Spleen (tissue), 11 donors: Measurements from ENCODE around the gene SLC25A15. TPM values are rescaled to one million over a fixed set of nuclear protein-coding genes. Genes with fewer than 3 reads are reported as not detected.

Source experiments
- DNase-seq: peaks from one replicate; pipeline ENCODE4 v3.0.0-alpha.2; 2020
- H3K27ac ChIP-seq, 8 donors: fragments of 200-600 bp; sonication (generic) in 7 of 8; 1 replicate in 4 of 8; 2 replicates in 4 of 8; pipeline versions ENCODE4 v1.5.0 to v1.8.0; 2016 to 2021; ENCODE audit warnings: inconsistent platforms in 4 of 8, mild to moderate bottlenecking in 4 of 8, moderate library complexity in 1 of 8
- H3K27me3 ChIP-seq, 7 donors: fragments of 200-600 bp; sonication (generic) in 6 of 7; replicated peaks in 1 of 7; 1 replicate in 4 of 7; 2 replicates in 3 of 7; pipeline versions ENCODE4 v1.5.0 to v1.8.0; 2016 to 2021; ENCODE audit warnings: inconsistent platforms in 3 of 7, mild to moderate bottlenecking in 1 of 7
- H3K36me3 ChIP-seq, 6 donors: fragments of 200-600 bp; sonication (generic) in 5 of 6; 1 replicate in 4 of 6; 2 replicates in 2 of 6; pipeline versions ENCODE4 v1.5.0 to v1.8.0; 2016 to 2021; ENCODE audit warnings: inconsistent platforms in 2 of 6
- H3K4me1 ChIP-seq, 6 donors: fragments of 200-600 bp; sonication (generic) in 5 of 6; 1 replicate in 3 of 6; 2 replicates in 3 of 6; pipeline versions ENCODE4 v1.5.0 to v1.8.0; 2016 to 2021; ENCODE audit warnings: inconsistent platforms in 3 of 6
- H3K4me3 ChIP-seq, 8 donors: fragments of 200-600 bp; sonication (generic) in 7 of 8; 1 replicate in 4 of 8; 2 replicates in 4 of 8; pipeline versions ENCODE4 v1.5.0 to v1.8.0; 2016 to 2021; ENCODE audit warnings: inconsistent platforms in 4 of 8, mild to moderate bottlenecking in 4 of 8, moderate library complexity in 2 of 8
- H3K9me3 ChIP-seq, 8 donors: fragments of 200-600 bp; sonication (generic) in 7 of 8; 1 replicate in 4 of 8; 2 replicates in 4 of 8; pipeline versions ENCODE4 v1.5.0 to v1.8.0; 2016 to 2021; ENCODE audit warnings: inconsistent platforms in 4 of 8
- POLR2A ChIP-seq, 3 donors: fragments of 450-650 bp; IDR thresholded peaks; one replicate each; pipeline ENCODE4 v1.5.1; 2017; ENCODE audit warnings: antibody characterized with exemption in 3 of 3, mild to moderate bottlenecking in 1 of 3
- POLR2AphosphoS5 ChIP-seq, 3 donors: sonication (generic); formaldehyde crosslinking; IDR thresholded peaks; one replicate each; pipeline ENCODE4 v1.5.1; 2017; ENCODE audit warnings: antibody characterized with exemption in 3 of 3
- WGBS, 5 donors: extraction: QIAGEN DNeasy Blood & Tissue Kit in 3 of 5; methylation state at CpG; one replicate each; pipeline versions ENCODE4 v1.1.5 to v1.1.7; 2013 to 2018; 5-methylcytosine and 5-hydroxymethylcytosine counted together
- intact Hi-C: fragments of 100-400 bp; cut with DNase I; formaldehyde crosslinking; loops from one replicate; pipeline ENCODE4 v1.15.0; 2023; ENCODE audit warnings: low total_unique reads
- polyA plus RNA-seq, 3 donors: library from polyadenylated mRNA; stranded (reverse); fragments of 200-250 nt; gene quantifications; one replicate each; pipeline ENCODE4 v1.2.1, GENCODE V29; 2013
- total RNA-seq, 7 donors: library from RNA; depleted of rRNA in 3 of 7; stranded (reverse); fragments of >200 nt in 3 of 7; fragmentation: NEBNext Ultra II Directional in 4 of 7; extraction: Animal tissue kit (Norgen Biotek cat#: 25700) in 4 of 7; gene quantifications; one replicate each; pipeline versions ENCODE4 v1.1.0 to v1.2.1, GENCODE V29; 2016 to 2021
- TF ChIP-seq, protein P1 (sequence below), 11 experiments: fragments of 200-600 bp in 7 of 11; fragments of 450-650 bp in 4 of 11; sonication (generic) in 4 of 11; IDR thresholded peaks in 8 of 11; conservative IDR thresholded peaks in 3 of 11; 1 replicate in 7 of 11; 2 replicates in 4 of 11; pipeline versions ENCODE4 v1.4.0 to v1.8.0; 2016 to 2021; ENCODE audit warnings: antibody characterized with exemption in 11 of 11, inconsistent platforms in 4 of 11, mild to moderate bottlenecking in 1 of 11
- donor health status: healthy with polysubstance abuse.
- donor health status: DM: no; HTN: no; CAD: no; lungs with moderate emphysema.
- donor health status: DM: no; HTN: no; CAD: no.
- donor health status: Bipolar disorder and iron deficiency.
- donor health status: healthy.
- donor health status: DM: no; HTN: no; CAD: no.
- donor health status: DM: yes; HTN: yes; CAD: no.

Gene SLC25A15
- total and polyA plus RNA-seq, 10 donors = 0.96 to 6.2 (median 4.2) TPM

DNA sequence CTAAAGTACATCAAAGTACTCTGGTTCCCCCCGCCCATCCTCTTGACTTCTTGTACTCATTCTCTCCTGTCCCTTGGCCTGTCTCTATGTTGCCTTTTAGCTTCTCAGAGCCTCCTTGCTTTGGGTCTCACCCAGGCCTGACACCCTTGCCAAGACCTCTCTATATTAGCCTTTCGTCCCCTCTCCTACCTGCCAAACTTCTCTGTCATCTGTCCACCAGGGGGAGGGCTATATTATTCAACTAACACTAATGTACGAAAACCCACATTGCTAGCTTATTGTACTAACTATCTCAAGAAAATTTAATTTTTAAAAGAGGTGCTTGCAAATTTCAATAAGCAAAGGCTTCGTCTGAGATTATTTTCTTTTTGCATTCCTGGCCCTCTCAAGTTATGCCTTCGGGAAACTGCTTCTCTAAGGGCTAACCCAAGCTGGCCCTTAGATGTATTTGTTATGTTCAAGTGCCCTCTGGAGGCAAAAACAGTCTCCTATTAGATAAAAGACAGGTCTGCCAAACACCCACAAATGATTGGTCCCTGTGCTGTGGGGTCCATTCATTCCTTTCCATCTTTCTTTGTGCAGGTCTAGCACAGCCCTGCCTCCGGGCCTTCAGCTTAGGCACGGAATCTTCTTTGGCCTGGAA, 12.1 kb upstream of the SLC25A15 start:
- Histone ChIP-seq H3K9me3 (no peaks in the 10 kb centered on the region), H3K4me3 (peak overlapping the region in 5 of 8 donors; percentile 19 to 61 (median 28)), H3K4me1 (peaks cover 4 to 31% (median 19%) of the 10 kb centered on the region in 6 donors), H3K36me3 (no peaks in the 10 kb centered on the region), H3K27ac (peak overlapping the region; percentile 48 to 88 (median 80)), H3K27me3 (no peaks in the 10 kb centered on the region)
- TF ChIP-seq POLR2AphosphoS5 (IDR thresholded peaks at IDR 0.05) (no peak), POLR2A (IDR thresholded peaks at IDR 0.05) (no peak)
- TF ChIP-seq, protein P1, sequence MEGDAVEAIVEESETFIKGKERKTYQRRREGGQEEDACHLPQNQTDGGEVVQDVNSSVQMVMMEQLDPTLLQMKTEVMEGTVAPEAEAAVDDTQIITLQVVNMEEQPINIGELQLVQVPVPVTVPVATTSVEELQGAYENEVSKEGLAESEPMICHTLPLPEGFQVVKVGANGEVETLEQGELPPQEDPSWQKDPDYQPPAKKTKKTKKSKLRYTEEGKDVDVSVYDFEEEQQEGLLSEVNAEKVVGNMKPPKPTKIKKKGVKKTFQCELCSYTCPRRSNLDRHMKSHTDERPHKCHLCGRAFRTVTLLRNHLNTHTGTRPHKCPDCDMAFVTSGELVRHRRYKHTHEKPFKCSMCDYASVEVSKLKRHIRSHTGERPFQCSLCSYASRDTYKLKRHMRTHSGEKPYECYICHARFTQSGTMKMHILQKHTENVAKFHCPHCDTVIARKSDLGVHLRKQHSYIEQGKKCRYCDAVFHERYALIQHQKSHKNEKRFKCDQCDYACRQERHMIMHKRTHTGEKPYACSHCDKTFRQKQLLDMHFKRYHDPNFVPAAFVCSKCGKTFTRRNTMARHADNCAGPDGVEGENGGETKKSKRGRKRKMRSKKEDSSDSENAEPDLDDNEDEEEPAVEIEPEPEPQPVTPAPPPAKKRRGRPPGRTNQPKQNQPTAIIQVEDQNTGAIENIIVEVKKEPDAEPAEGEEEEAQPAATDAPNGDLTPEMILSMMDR (IDR thresholded peaks at IDR 0.05 in 8 of 11, conservative IDR thresholded peaks at IDR 0.05 in 3 of 11) = peak; percentile 48 to 82 (median 76)
- intact Hi-C loops = loop anchor here (5.0 kb wide), 1 partner anchor 1095 kb away; no protein-coding TSS in a partner anchor
- WGBS, 5 donors = 9 to 18% (median 14%) methylated on average over 7 of the region's 7 CpGs
- DNase-seq = no peak

DNA sequence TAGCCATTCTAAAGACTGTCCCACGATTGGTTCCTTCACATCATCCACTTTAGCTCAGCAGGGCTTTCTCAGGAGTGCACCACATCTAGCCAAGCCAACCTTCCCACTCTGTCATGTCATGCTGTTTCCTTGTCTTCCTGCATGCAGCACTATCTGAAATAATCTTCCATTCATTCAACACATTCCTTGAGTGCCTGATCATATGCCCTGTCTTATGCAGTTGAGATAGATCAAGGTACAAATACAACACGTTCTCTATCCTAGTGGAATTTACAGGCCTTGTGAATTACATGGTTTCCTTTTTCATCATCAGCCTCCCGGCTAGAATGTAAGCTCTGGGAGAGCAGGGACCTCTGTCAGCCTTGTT, 11.6 kb upstream of the SLC25A15 start:
- intact Hi-C loops = loop anchor here (5.0 kb wide), 1 partner anchor 1095 kb away; no protein-coding TSS in a partner anchor
- DNase-seq = no peak
- H3K27ac ChIP-seq = peak overlapping the region; percentile 48 to 88 (median 80)
- H3K4me3 ChIP-seq = no peak overlapping the region
- no peaks in the 10 kb centered on the region for H3K36me3 ChIP-seq
- WGBS, 5 donors = 50 to 77% (median 65%) methylated on average over 3 of the region's 3 CpGs
- TF ChIP-seq POLR2AphosphoS5 (IDR thresholded peaks at IDR 0.05) (no peak), POLR2A (IDR thresholded peaks at IDR 0.05) (no peak)
- TF ChIP-seq, protein P1 (IDR thresholded peaks at IDR 0.05 in 8 of 11, conservative IDR thresholded peaks at IDR 0.05 in 3 of 11) = no peak
- H3K27me3 ChIP-seq = no peaks in the 10 kb centered on the region
- H3K4me1 ChIP-seq = peaks cover 4 to 31% (median 19%) of the 10 kb centered on the region in 6 donors
- no peaks in the 10 kb centered on the region for H3K9me3 ChIP-seq

DNA sequence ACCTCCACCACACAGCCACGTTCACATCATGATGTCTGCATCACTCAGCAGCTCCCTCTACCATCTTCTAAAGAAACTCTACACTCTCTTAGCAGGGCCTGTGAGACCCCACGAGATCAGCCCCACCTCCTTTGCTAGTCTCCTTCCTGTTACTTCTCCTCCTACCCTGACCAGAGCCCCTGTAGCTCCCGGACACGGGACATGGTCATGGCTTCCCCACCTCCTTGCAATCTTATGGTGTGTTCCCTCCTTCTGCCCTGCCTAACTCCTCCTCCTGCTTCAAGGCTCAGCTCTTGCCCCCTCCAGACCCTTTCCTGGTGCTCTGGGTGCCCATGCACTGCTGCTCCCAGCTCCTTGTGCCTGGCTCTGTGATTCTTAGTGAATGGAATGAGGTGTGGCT, 10.4 kb upstream of the SLC25A15 start:
- intact Hi-C loops = loop anchor here (5.0 kb wide), 1 partner anchor 1097 kb away; no protein-coding TSS in a partner anchor
- Histone ChIP-seq H3K4me3 (no peak overlapping the region), H3K27me3 (no peaks in the 10 kb centered on the region), H3K9me3 (no peaks in the 10 kb centered on the region), H3K36me3 (no peaks in the 10 kb centered on the region), H3K27ac (no peak overlapping the region), H3K4me1 (peaks cover 4 to 31% (median 19%) of the 10 kb centered on the region in 6 donors)
- TF ChIP-seq, protein P1 (IDR thresholded peaks at IDR 0.05 in 8 of 11, conservative IDR thresholded peaks at IDR 0.05 in 3 of 11) = no peak
- no peak for TF ChIP-seq POLR2A (IDR thresholded peaks at IDR 0.05)
- TF ChIP-seq POLR2AphosphoS5 (IDR thresholded peaks at IDR 0.05) = no peak
- 44 to 52% (median 50%) methylated on average over 4 of the region's 4 CpGs for WGBS, 5 donors
- DNase-seq = no peak

DNA sequence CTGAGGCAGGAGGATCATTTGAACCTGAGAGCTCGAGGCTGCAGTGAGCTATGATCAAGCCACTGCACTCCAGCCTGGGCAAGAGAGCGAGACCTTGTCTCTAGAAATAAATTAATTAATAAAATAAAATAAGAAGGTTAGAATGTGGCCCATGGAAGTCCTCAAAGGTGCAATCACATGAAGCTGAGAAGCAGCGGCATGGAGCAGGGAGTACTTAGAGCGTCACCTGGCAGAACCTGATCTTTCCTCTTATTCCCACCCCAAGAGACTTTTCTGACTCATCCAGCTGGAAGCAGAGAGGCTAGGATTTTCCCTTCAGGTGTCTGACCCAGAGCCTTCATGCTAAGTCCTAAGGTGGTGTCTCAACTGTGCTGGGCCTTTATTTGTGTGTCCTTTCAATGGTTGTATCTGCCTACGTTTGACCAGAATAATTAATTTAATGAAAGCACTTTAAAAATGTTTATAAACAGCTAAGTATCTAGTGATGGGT, 9.6 kb upstream of the SLC25A15 start:
- TF ChIP-seq POLR2AphosphoS5 (IDR thresholded peaks at IDR 0.05) (no peak), POLR2A (IDR thresholded peaks at IDR 0.05) (no peak)
- TF ChIP-seq, protein P1 (IDR thresholded peaks at IDR 0.05 in 8 of 11, conservative IDR thresholded peaks at IDR 0.05 in 3 of 11) = no peak
- 95 to 97% (median 96%) methylated on average over 5 of the region's 5 CpGs for WGBS, 5 donors
- intact Hi-C loops = loop anchor here (5.0 kb wide), 1 partner anchor 1098 kb away; no protein-coding TSS in a partner anchor

More for the DNA sequence above, 9.6 kb upstream of the SLC25A15 start:
- no peak overlapping the region for H3K27ac ChIP-seq
- DNase-seq = no peak
- peaks cover 4 to 31% (median 19%) of the 10 kb centered on the region in 6 donors for H3K4me1 ChIP-seq
- no peaks in the 10 kb centered on the region for H3K27me3 ChIP-seq
- no peaks in the 10 kb centered on the region for H3K36me3 ChIP-seq
- H3K9me3 ChIP-seq = no peaks in the 10 kb centered on the region
- H3K4me3 ChIP-seq = no peak overlapping the region
